HG03095 (cell line): ENCODE results near the gene TMEM79.
A peak's percentile ranks its signal among the peaks of the same experiment; 100 is the strongest.

ENCODE experiments used
- ATAC-seq: cut with Tn5 transposase; IDR thresholded peaks from one replicate; pipeline ENCODE4 v1.9.1; 2021; ENCODE audit warnings: moderate library complexity; ENCODE audit not compliant: unreplicated experiment

Gene TMEM79

GRCh38 chr1:156262461-156263287 is 21.5 kb upstream of the TMEM79 start:
- no peak for ATAC-seq

- ATAC-seq = no peak
These were observed 20.9 kb upstream of the TMEM79 start for GRCh38 chr1:156263288-156263655.

- no peak for ATAC-seq
These were observed 18.1 kb upstream of the TMEM79 start for GRCh38 chr1:156266051-156266450.

- no peak for ATAC-seq
These were observed 15.8 kb upstream of the TMEM79 start for GRCh38 chr1:156268336-156268735.

- ATAC-seq = no peak
These were observed 13.8 kb upstream of the TMEM79 start for GRCh38 chr1:156270314-156270713.

GRCh38 chr1:156276532-156276931 is 7.6 kb upstream of the TMEM79 start:
- ATAC-seq = no peak

- no peak for ATAC-seq
These were observed 7.2 kb upstream of the TMEM79 start for GRCh38 chr1:156276966-156277381.

GRCh38 chr1:156279837-156280236 is 4.3 kb upstream of the TMEM79 start:
- no peak for ATAC-seq

GRCh38 chr1:156281281-156281680 is 2.8 kb upstream of the TMEM79 start:
- no peak for ATAC-seq

GRCh38 chr1:156281693-156282478 is 2.2 kb upstream of the TMEM79 start:
- no peak for ATAC-seq

- peak; percentile 75 for ATAC-seq
These were observed 1.5 kb upstream of the TMEM79 start, which contains the start of gene SMG5 for GRCh38 chr1:156282479-156283222. TSS of gene SMG5 (minus strand) at chr1:156282825. CDS start at chr1:156282680, 145 bp downstream.

GRCh38 chr1:156283521-156283920 is 604 bp upstream of the TMEM79 start:
- no peak for ATAC-seq

GRCh38 chr1:156284757-156285156 is 632 bp downstream of the TMEM79 start:
- ATAC-seq = no peak

- ATAC-seq = no peak
These were observed 1.3 kb downstream of the TMEM79 start for GRCh38 chr1:156285437-156285836.

- ATAC-seq = no peak
These were observed 1.9 kb downstream of the TMEM79 start for GRCh38 chr1:156286061-156286460.

- ATAC-seq = no peak
These were observed 5.7 kb downstream of the TMEM79 start for GRCh38 chr1:156289857-156290256.

- ATAC-seq = no peak
These were observed 7.3 kb downstream of the TMEM79 start for GRCh38 chr1:156291226-156292061.

- no peak for ATAC-seq
These were observed 8.9 kb downstream of the TMEM79 start for GRCh38 chr1:156293098-156293434.

GRCh38 chr1:156293895-156294294 is 9.8 kb downstream of the TMEM79 start:
- no peak for ATAC-seq

- no peak for ATAC-seq
These were observed 11.3 kb downstream of the TMEM79 start, which contains the start of gene GLMP for GRCh38 chr1:156295391-156295947. TSS of gene GLMP (minus strand) at chr1:156295679. CDS start at chr1:156295645, 34 bp downstream.
